K562 (cell line): ENCODE data around the gene OR2G2. TPM values are rescaled to one million over a fixed set of nuclear protein-coding genes. Genes with fewer than 3 reads are reported as not detected.

Source experiments
- ATAC-seq: fragments of 200-7000 bp; cut with Tn5 transposase; 3 replicates; pipeline ENCODE4 v1.9.1; 2020; ENCODE audit warnings: moderate library complexity
- BruUV-seq: library from RNA; stranded (reverse); fragments of 400-500 nt; replicated peaks from 2 replicates; lab custom pipeline; 2021; lab: Mats Ljungman, UMichigan
- CTCF ChIA-PET: fragments of 300-600 bp; formaldehyde crosslinking; extraction: SDS; loops from one replicate; lab custom pipeline; 2021; ENCODE audit warnings: low intra/inter-chr PET ratio; lab: Yijun Ruan, JAX
- POLR2A ChIA-PET: fragments of 300-600, 350-650 bp; sonication (Branson Sonifier 250); formaldehyde crosslinking; extraction: SDS; loops from one replicate; lab custom pipeline; 2021; ENCODE audit warnings: antibody characterized with exemption, inconsistent platforms; lab: Yijun Ruan, JAX
- DNase-seq, 4 experiments: peaks; one replicate each; pipeline versions ENCODE4 v3.0.0 to v3.0.0-alpha.2; 2011 to 2018; ENCODE audit warnings: low spot score in 3 of 4, mixed read lengths in 3 of 4; ENCODE audit errors: extremely low read depth in 1 of 4
- FAIRE-seq: peaks from 2 replicates; lab custom pipeline; 2011; peaks lifted over from hg19 to GRCh38; lab: Jason Lieb, UNC
- H2AFZ ChIP-seq: 2 replicates; pipeline ENCODE4 v1.6.0; 2011; ENCODE audit warnings: low read depth, low read length, control low read depth, inconsistent platforms
- H3K27ac ChIP-seq: fragments of 200-600 bp; 3 replicates; pipeline ENCODE4 v1.8.0; 2011; ENCODE audit warnings: low read depth, mild to moderate bottlenecking, control low read depth, inconsistent platforms, low read length, moderate library complexity, mixed read lengths; ENCODE audit errors: extremely low read depth
- H3K27me3 ChIP-seq, 2 experiments: fragments of 300-600 bp in 1 of 2; 2 replicates in 1 of 2; 3 replicates in 1 of 2; pipeline versions ENCODE4 v1.6.0 to v1.8.0; 2011; ENCODE audit warnings: inconsistent platforms in 2 of 2, low read length in 2 of 2, mild to moderate bottlenecking in 1 of 2, mixed read lengths in 1 of 2, moderate library complexity in 1 of 2; ENCODE audit not compliant: control insufficient read depth in 2 of 2, insufficient read depth in 2 of 2
- H3K36me3 ChIP-seq: fragments of 300-600 bp; 3 replicates; pipeline ENCODE4 v1.8.0; 2011; ENCODE audit warnings: mild to moderate bottlenecking, low read length, inconsistent platforms; ENCODE audit not compliant: control insufficient read depth, insufficient read depth
- H3K4me1 ChIP-seq, 2 experiments: fragments of 200-600 bp in 1 of 2; replicated peaks in 1 of 2; 2 replicates in 1 of 2; 3 replicates in 1 of 2; pipeline versions ENCODE4 v1.5.1 to v1.8.0; 2011; ENCODE audit warnings: inconsistent platforms in 2 of 2, low read length in 2 of 2, mild to moderate bottlenecking in 1 of 2, mixed read lengths in 1 of 2, moderate library complexity in 1 of 2; ENCODE audit not compliant: control insufficient read depth in 2 of 2, insufficient read depth in 2 of 2
- H3K4me2 ChIP-seq: 2 replicates; pipeline ENCODE4 v1.6.1; 2011; ENCODE audit warnings: low read length, control low read depth, inconsistent platforms, mixed read lengths; ENCODE audit not compliant: insufficient read depth
- H3K4me3 ChIP-seq: fragments of 200-600 bp; sonication (generic), shearing (Covaris generic); 2 replicates; pipeline ENCODE4 v1.5.1; 2016; ENCODE audit warnings: control low read depth, inconsistent platforms
- H3K79me2 ChIP-seq: fragments of 200-600 bp; 3 replicates; pipeline ENCODE4 v1.8.0; 2011; ENCODE audit warnings: low read length, inconsistent platforms; ENCODE audit not compliant: control insufficient read depth, insufficient read depth
- H3K9ac ChIP-seq, 2 experiments: 2 replicates each; pipeline versions ENCODE4 v1.6.0 to v1.6.1; 2011; ENCODE audit warnings: low read depth in 2 of 2, low read length in 2 of 2, control low read depth in 1 of 2, inconsistent platforms in 1 of 2, mild to moderate bottlenecking in 1 of 2, mixed read lengths in 1 of 2; ENCODE audit not compliant: insufficient read depth in 1 of 2
- H3K9me1 ChIP-seq: one replicate; pipeline ENCODE4 v1.6.0; 2011; ENCODE audit warnings: inconsistent platforms, mild to moderate bottlenecking, low read length, moderate library complexity; ENCODE audit not compliant: control insufficient read depth, insufficient read depth
- H3K9me3 ChIP-seq: replicated peaks from 2 replicates; pipeline ENCODE4 v1.5.1; 2011; ENCODE audit warnings: low read depth, low read length, inconsistent platforms; ENCODE audit not compliant: control insufficient read depth, insufficient read depth
- H4K20me1 ChIP-seq: replicated peaks from 2 replicates; pipeline ENCODE4 v1.6.1; 2011; ENCODE audit warnings: low read length, inconsistent platforms, mixed read lengths; ENCODE audit not compliant: control insufficient read depth, insufficient read depth
- HMG20A ChIP-seq: fragments of 450-650 bp; formaldehyde crosslinking; conservative IDR thresholded peaks from 2 replicates; pipeline ENCODE4 v1.4.0; 2020; ENCODE audit warnings: mild to moderate bottlenecking, mixed read lengths
- JUNB ChIP-seq: fragments of 450-650 bp; formaldehyde crosslinking; conservative IDR thresholded peaks from 2 replicates; pipeline ENCODE4 v1.4.0; 2020; ENCODE audit warnings: mild to moderate bottlenecking
- KLF10 ChIP-seq: fragments of 250-450 bp; sonication (Bioruptor Pico); IDR thresholded peaks from 2 replicates; pipeline ENCODE4 v1.6.1; 2021; ENCODE audit warnings: matching md5 sums
- NR2F6 ChIP-seq: fragments of 450-650 bp; formaldehyde crosslinking; IDR thresholded peaks from 2 replicates; pipeline ENCODE4 v1.4.0; 2020; ENCODE audit warnings: mild to moderate bottlenecking
- PHF20 ChIP-seq: fragments of 450-650 bp; IDR thresholded peaks from 2 replicates; pipeline ENCODE4 v1.6.1; 2018; ENCODE audit not compliant: partially characterized antibody
- RBBP5 ChIP-seq: fragments of 200-600 bp; sonication (generic); IDR thresholded peaks from 2 replicates; pipeline ENCODE4 v1.6.1; 2012; ENCODE audit warnings: borderline replicate concordance, mild to moderate bottlenecking, low read length, control low read depth, inconsistent platforms; ENCODE audit not compliant: insufficient read depth, poor library complexity, severe bottlenecking
- RBM22 ChIP-seq: fragments of 200-400 bp; formaldehyde crosslinking; IDR thresholded peaks from 2 replicates; pipeline ENCODE4 v1.6.1; 2018; ENCODE audit warnings: low read length, low read depth; ENCODE audit not compliant: poor library complexity, severe bottlenecking
- RFX5 ChIP-seq: IDR thresholded peaks from 2 replicates; pipeline ENCODE4 v1.6.1; 2011; ENCODE audit warnings: low read depth, mild to moderate bottlenecking, improper control_type of control experiment, low read length
- SMAD3 ChIP-seq: fragments of 450-650 bp; formaldehyde crosslinking; conservative IDR thresholded peaks from 2 replicates; pipeline ENCODE4 v1.4.0; 2020; ENCODE audit warnings: mild to moderate bottlenecking
- XRCC5 ChIP-seq: fragments of 200-400 bp; formaldehyde crosslinking; IDR thresholded peaks from 2 replicates; pipeline ENCODE4 v1.6.1; 2017; ENCODE audit warnings: low read depth, mild to moderate bottlenecking, low read length
- ZNF239 ChIP-seq: fragments of 250-450 bp; sonication (Bioruptor Pico); IDR thresholded peaks from 2 replicates; pipeline ENCODE4 v1.4.0; 2020; ENCODE audit warnings: mild to moderate bottlenecking
- ZNF695 ChIP-seq: fragments of 450-650 bp; formaldehyde crosslinking; IDR thresholded peaks from 2 replicates; pipeline ENCODE4 v1.4.0; 2020; ENCODE audit warnings: mild to moderate bottlenecking, moderate library complexity
- ZNF778 ChIP-seq: fragments of 450-650 bp; formaldehyde crosslinking; IDR thresholded peaks from 2 replicates; pipeline ENCODE4 v1.4.0; 2020; ENCODE audit warnings: mild to moderate bottlenecking, moderate library complexity
- WGBS: fragments of 100-300 bp; shearing (Covaris generic); methylation state at CpG from one replicate; pipeline ENCODE4 v1.1.6; 2016; ENCODE audit warnings: low coverage, mixed read lengths; ENCODE audit not compliant: insufficient coverage; ENCODE audit errors: missing lambda C conversion rate; 5-methylcytosine and 5-hydroxymethylcytosine counted together
- in situ Hi-C: fragments of 300-500 bp; cut with MboI; formaldehyde crosslinking; loops from 4 replicates; pipeline ENCODE4 v1.15.0; 2018; ENCODE audit warnings: inconsistent platforms, mixed read lengths
- intact Hi-C: fragments of 100-400 bp; cut with micrococcal nuclease; formaldehyde crosslinking; loops from 2 replicates; pipeline ENCODE4 v1.14.2; 2022
- polyA plus RNA-seq, 8 experiments: library from polyadenylated mRNA; depleted of rRNA in 4 of 8; stranded (reverse) in 5 of 8; unstranded in 3 of 8; fragments of >200 nt; fragmentation: Nextera tagmentation in 2 of 8; fragmentation: Illumina TruSeq in 1 of 8; extraction: Ambion mirVana in 2 of 8; extraction: Trizol in 1 of 8; gene quantifications; 2 replicates each; pipeline versions ENCODE4 v1.2.1 to v1.2.3, GENCODE V29; 2011 to 2014; ENCODE audit warnings: inconsistent platforms in 1 of 8, missing spikeins in 1 of 8
- total RNA-seq, 7 experiments: library from RNA; depleted of rRNA in 6 of 7; stranded (reverse); fragments of >200 nt in 6 of 7; fragmentation: Illumina TruSeq in 2 of 7; extraction: Trizol in 2 of 7; gene quantifications; 2 replicates each; pipeline versions ENCODE4 v1.2.1 to v1.2.3, GENCODE V29; 2011 to 2021; ENCODE audit warnings: low replicate concordance in 1 of 7
- TF ChIP-seq, protein P1 (sequence below): sonication (generic); formaldehyde crosslinking; IDR thresholded peaks from 2 replicates; pipeline ENCODE4 v1.8.0; 2023; ENCODE audit warnings: mild to moderate bottlenecking, missing genetic modification reagents

The OR2G2 gene
- total and polyA plus RNA-seq, 9 of the 15 experiments (the other 6 are each of a cell fraction or from before 2014, with no cell fraction given): not detected

DNA sequence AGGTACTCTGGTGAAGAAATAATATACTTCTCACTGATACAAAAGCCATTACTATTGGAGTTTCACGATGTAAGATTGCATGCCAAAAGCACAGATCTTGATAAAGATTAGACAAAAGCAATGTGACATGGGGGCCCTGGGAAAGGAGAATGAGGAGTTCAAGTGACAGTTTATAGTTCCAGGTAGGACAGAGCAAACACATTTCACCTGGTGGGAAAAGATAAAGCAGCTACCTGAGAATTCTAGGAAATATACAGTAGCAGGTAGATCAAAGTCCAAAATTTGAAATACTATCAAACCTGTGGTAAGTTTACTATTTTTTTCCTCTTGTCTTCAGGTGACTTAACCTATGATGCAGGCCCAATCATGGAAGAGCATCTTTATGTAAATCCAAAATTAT, 25.2 kb downstream of the OR2G2 start:
- Histone ChIP-seq H3K27ac (no peak overlapping the region), H3K9me3 (no peaks in the 10 kb centered on the region), H4K20me1 (no peaks in the 10 kb centered on the region)
- intact Hi-C loops (no loop called here), in situ Hi-C loops (no loop called here)
- ATAC-seq (no peak), FAIRE-seq (no peak)
- CTCF ChIA-PET: no interaction called here
- 5% methylated on average over 1 of the region's 1 CpG for WGBS
- POLR2A ChIA-PET: no interaction called here
- TF ChIP-seq ZNF778 (CRISPR knock-in tag) (no peak), KLF10 (CRISPR knock-in tag) (no peak), HMG20A (CRISPR knock-in tag) (no peak), RBM22 (no peak), RFX5 (no peak), NR2F6 (no peak), RBBP5 (no peak), ZNF239 (CRISPR knock-in tag) (no peak), SMAD3 (CRISPR knock-in tag) (no peak), ZNF695 (no peak), XRCC5 (no peak), PHF20 (no peak), JUNB (CRISPR knock-in tag) (no peak)
- TF ChIP-seq, protein P1, sequence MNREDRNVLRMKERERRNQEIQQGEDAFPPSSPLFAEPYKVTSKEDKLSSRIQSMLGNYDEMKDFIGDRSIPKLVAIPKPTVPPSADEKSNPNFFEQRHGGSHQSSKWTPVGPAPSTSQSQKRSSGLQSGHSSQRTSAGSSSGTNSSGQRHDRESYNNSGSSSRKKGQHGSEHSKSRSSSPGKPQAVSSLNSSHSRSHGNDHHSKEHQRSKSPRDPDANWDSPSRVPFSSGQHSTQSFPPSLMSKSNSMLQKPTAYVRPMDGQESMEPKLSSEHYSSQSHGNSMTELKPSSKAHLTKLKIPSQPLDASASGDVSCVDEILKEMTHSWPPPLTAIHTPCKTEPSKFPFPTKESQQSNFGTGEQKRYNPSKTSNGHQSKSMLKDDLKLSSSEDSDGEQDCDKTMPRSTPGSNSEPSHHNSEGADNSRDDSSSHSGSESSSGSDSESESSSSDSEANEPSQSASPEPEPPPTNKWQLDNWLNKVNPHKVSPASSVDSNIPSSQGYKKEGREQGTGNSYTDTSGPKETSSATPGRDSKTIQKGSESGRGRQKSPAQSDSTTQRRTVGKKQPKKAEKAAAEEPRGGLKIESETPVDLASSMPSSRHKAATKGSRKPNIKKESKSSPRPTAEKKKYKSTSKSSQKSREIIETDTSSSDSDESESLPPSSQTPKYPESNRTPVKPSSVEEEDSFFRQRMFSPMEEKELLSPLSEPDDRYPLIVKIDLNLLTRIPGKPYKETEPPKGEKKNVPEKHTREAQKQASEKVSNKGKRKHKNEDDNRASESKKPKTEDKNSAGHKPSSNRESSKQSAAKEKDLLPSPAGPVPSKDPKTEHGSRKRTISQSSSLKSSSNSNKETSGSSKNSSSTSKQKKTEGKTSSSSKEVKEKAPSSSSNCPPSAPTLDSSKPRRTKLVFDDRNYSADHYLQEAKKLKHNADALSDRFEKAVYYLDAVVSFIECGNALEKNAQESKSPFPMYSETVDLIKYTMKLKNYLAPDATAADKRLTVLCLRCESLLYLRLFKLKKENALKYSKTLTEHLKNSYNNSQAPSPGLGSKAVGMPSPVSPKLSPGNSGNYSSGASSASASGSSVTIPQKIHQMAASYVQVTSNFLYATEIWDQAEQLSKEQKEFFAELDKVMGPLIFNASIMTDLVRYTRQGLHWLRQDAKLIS (CRISPR knock-in tag): no peak
- TF ChIP-seq, all 486 proteins: peak for 0
- no TSS peak for BruUV-seq
- Histone ChIP-seq H3K4me3 (no peak overlapping the region), H3K27me3 (no peaks in the 10 kb centered on the region), H2AFZ (no peak overlapping the region), H3K36me3 (no peaks in the 10 kb centered on the region), H3K9ac (no peak overlapping the region), H3K79me2 (no peaks in the 10 kb centered on the region), H3K9me1 (no peaks in the 10 kb centered on the region), H3K4me2 (no peak overlapping the region), H3K4me1 (no peaks in the 10 kb centered on the region)
- no peak for DNase-seq
